Left hindlimb (tissue), 1 donor: ENCODE data around the gene AHRR.

Source experiments
- DNase-seq: peaks from one replicate; pipeline ENCODE4 v3.0.0-alpha.2; 2018

The AHRR gene

GRCh38 chr5:368183-369084 is 46.9 kb downstream of the AHRR start:
- peak; percentile 36 for DNase-seq

GRCh38 chr5:369151-369868 is 47.8 kb downstream of the AHRR start:
- DNase-seq = peak; percentile 23

GRCh38 chr5:369869-370236 is 48.3 kb downstream of the AHRR start:
- DNase-seq = peak; percentile 1

GRCh38 chr5:370311-370958 is 48.9 kb downstream of the AHRR start:
- peak; percentile 25 for DNase-seq

GRCh38 chr5:370959-371810 is 49.7 kb downstream of the AHRR start:
- DNase-seq = peak; percentile 20

GRCh38 chr5:371811-372555 is 50.5 kb downstream of the AHRR start:
- peak; percentile 20 for DNase-seq

GRCh38 chr5:372556-372995 is 51.1 kb downstream of the AHRR start:
- DNase-seq = no peak

GRCh38 chr5:372996-373709 is 51.6 kb downstream of the AHRR start:
- peak; percentile 37 for DNase-seq

GRCh38 chr5:373710-374602 is 52.4 kb downstream of the AHRR start:
- DNase-seq = peak; percentile 60

- DNase-seq = no peak
Measured at GRCh38 chr5:374631-375335, 53.3 kb downstream of the AHRR start.

- DNase-seq = peak; percentile 13
Measured at GRCh38 chr5:375336-375920, 53.9 kb downstream of the AHRR start.

- DNase-seq = peak; percentile 24
Measured at GRCh38 chr5:375921-376798, 54.6 kb downstream of the AHRR start.

- peak; percentile 12 for DNase-seq
Measured at GRCh38 chr5:376799-377325, 55.3 kb downstream of the AHRR start.

GRCh38 chr5:377326-377981 is 55.9 kb downstream of the AHRR start:
- DNase-seq = peak; percentile 14

GRCh38 chr5:378301-378891 is 56.9 kb downstream of the AHRR start:
- peak; percentile 15 for DNase-seq

GRCh38 chr5:378976-379742 is 57.6 kb downstream of the AHRR start:
- DNase-seq = peak; percentile 3
